HCT116 (cell line): ENCODE results near the gene CELF4. TPM values are rescaled to one million over a fixed set of nuclear protein-coding genes. Genes with fewer than 3 reads are reported as not detected.

Experiments used
- ATAC-seq: fragments of 200-7000 bp; cut with Tn5 transposase; 2 replicates; pipeline ENCODE4 v1.9.1; 2020; ENCODE audit warnings: mild to moderate bottlenecking, moderate library complexity
- BruUV-seq: library from RNA; stranded (reverse); fragments of 400-500 nt; replicated peaks from 2 replicates; lab custom pipeline; 2021; lab: Mats Ljungman, UMichigan
- CTCF ChIA-PET: fragments of 300-600 bp; sonication (Branson Sonifier 250); formaldehyde crosslinking; loops from one replicate; lab custom pipeline; 2021; ENCODE audit warnings: antibody characterized with exemption; lab: Charles Lee
- POLR2A ChIA-PET: fragments of 300-600, 350-600 bp; sonication (Branson Sonifier 250); formaldehyde crosslinking; loops from one replicate; lab custom pipeline; 2021; ENCODE audit warnings: antibody characterized with exemption; lab: Charles Lee
- RAD21 ChIA-PET, 2 experiments: fragments of 300-600 bp; sonication (Branson Sonifier 250); formaldehyde crosslinking; loops; one replicate each; lab custom pipeline; 2023; ENCODE audit warnings: low total read pairs in 2 of 2; ENCODE audit not compliant: uncharacterized antibody in 2 of 2, unreplicated experiment in 2 of 2, low non-redundant PET in 1 of 2; lab: Charles Lee
- DNase-seq: peaks from one replicate; pipeline ENCODE4 v3.0.0-alpha.2; 2010; ENCODE audit warnings: low read depth, low spot score
- H2AFZ ChIP-seq: fragments of 200-600 bp; shearing (Covaris generic), sonication (generic); 2 replicates; pipeline ENCODE4 v1.6.1; 2017; ENCODE audit warnings: low read depth, mixed run types, mixed read lengths, antibody characterized with exemption, low read length; ENCODE audit not compliant: poor library complexity, severe bottlenecking
- H3K27ac ChIP-seq: 2 replicates; pipeline ENCODE4 v1.5.1; 2012; ENCODE audit warnings: low read depth, low read length
- H3K27me3 ChIP-seq: fragments of 200-600 bp; sonication (generic); 2 replicates; pipeline ENCODE4 v1.6.1; 2016; ENCODE audit warnings: mixed run types, low read length, mixed read lengths; ENCODE audit not compliant: insufficient read depth
- H3K36me3 ChIP-seq, 2 experiments: fragments of 200-500 bp in 1 of 2; fragments of 200-600 bp in 1 of 2; sonication (Bioruptor generic) in 1 of 2; sonication (generic) in 1 of 2; 2 replicates each; pipeline versions ENCODE4 v1.5.1 to v1.6.1; 2014 to 2016; ENCODE audit warnings: low read length in 2 of 2, inconsistent platforms in 1 of 2, mixed read lengths in 1 of 2, mixed run types in 1 of 2; ENCODE audit not compliant: insufficient read depth in 2 of 2, control insufficient read depth in 1 of 2
- H3K4me1 ChIP-seq, 2 experiments: fragments of 200-600 bp in 1 of 2; sonication (generic) in 1 of 2; 2 replicates each; pipeline versions ENCODE4 v1.5.1 to v1.6.1; 2012 to 2017; ENCODE audit warnings: low read length in 2 of 2, inconsistent platforms in 1 of 2, mild to moderate bottlenecking in 1 of 2, mixed read lengths in 1 of 2, mixed run types in 1 of 2, moderate library complexity in 1 of 2; ENCODE audit not compliant: insufficient read depth in 2 of 2, control insufficient read depth in 1 of 2
- H3K4me2 ChIP-seq: fragments of 200-600 bp; sonication (generic); 2 replicates; pipeline ENCODE4 v1.6.1; 2017; ENCODE audit warnings: mixed run types, low read length, mixed read lengths
- H3K4me3 ChIP-seq, 2 experiments: fragments of 200-600 bp in 1 of 2; sonication (generic) in 1 of 2; replicated peaks in 1 of 2; 2 replicates each; pipeline ENCODE4 v1.5.1; 2011 to 2016; ENCODE audit warnings: low read length in 2 of 2, control low read depth in 1 of 2, low read depth in 1 of 2, mild to moderate bottlenecking in 1 of 2, mixed read lengths in 1 of 2, mixed run types in 1 of 2
- H3K79me2 ChIP-seq: fragments of 200-600 bp; sonication (generic); 2 replicates; pipeline ENCODE4 v1.6.1; 2017; ENCODE audit warnings: mild to moderate bottlenecking, mixed run types, low read length, moderate library complexity, mixed read lengths; ENCODE audit not compliant: insufficient read depth
- H3K9ac ChIP-seq: fragments of 200-600 bp; sonication (generic); 2 replicates; pipeline ENCODE4 v1.6.1; 2016; ENCODE audit warnings: low read length, mixed read lengths
- H3K9me2 ChIP-seq: fragments of 200-600 bp; sonication (generic), shearing (Covaris generic); 2 replicates; pipeline ENCODE4 v1.6.1; 2017; ENCODE audit warnings: mixed run types, mild to moderate bottlenecking, moderate library complexity; ENCODE audit not compliant: insufficient read depth
- H3K9me3 ChIP-seq, 2 experiments: fragments of 200-500 bp in 1 of 2; fragments of 200-600 bp in 1 of 2; sonication (Bioruptor generic) in 1 of 2; sonication (generic) in 1 of 2; 2 replicates each; pipeline ENCODE4 v1.6.1; 2014 to 2017; ENCODE audit warnings: low read length in 2 of 2, mixed read lengths in 2 of 2, inconsistent platforms in 1 of 2, low read depth in 1 of 2, mild to moderate bottlenecking in 1 of 2, mixed run types in 1 of 2, moderate library complexity in 1 of 2; ENCODE audit not compliant: control insufficient read depth in 1 of 2, insufficient read depth in 1 of 2
- H4K20me1 ChIP-seq: fragments of 200-600 bp; sonication (generic), shearing (Covaris generic); 2 replicates; pipeline ENCODE4 v1.6.1; 2017; ENCODE audit warnings: mixed run types, mild to moderate bottlenecking, moderate library complexity; ENCODE audit not compliant: insufficient read depth
- ATF3 ChIP-seq: IDR thresholded peaks from 2 replicates; pipeline ENCODE4 v1.6.1; 2012
- CBX3 ChIP-seq: IDR thresholded peaks from 2 replicates; pipeline ENCODE4 v1.6.1; 2012; ENCODE audit warnings: low read depth
- CEBPB ChIP-seq: IDR thresholded peaks from 2 replicates; pipeline ENCODE4 v1.6.1; 2012; ENCODE audit warnings: low read depth
- CTCF ChIP-seq, 3 experiments: fragments of 200-600 bp in 1 of 3; sonication (generic) in 1 of 3; IDR thresholded peaks in 2 of 3; conservative IDR thresholded peaks in 1 of 3; 2 replicates each; pipeline ENCODE4 v1.5.1; 2012 to 2017; ENCODE audit warnings: low read depth in 2 of 3, low read length in 2 of 3, antibody characterized with exemption in 1 of 3, borderline replicate concordance in 1 of 3, control low read depth in 1 of 3, mild to moderate bottlenecking in 1 of 3, mixed read lengths in 1 of 3, mixed run types in 1 of 3, moderate library complexity in 1 of 3; ENCODE audit not compliant: insufficient read depth in 1 of 3
- EGR1 ChIP-seq: IDR thresholded peaks from 2 replicates; pipeline ENCODE4 v1.6.1; 2012; ENCODE audit warnings: low read depth
- ELF1 ChIP-seq: IDR thresholded peaks from 2 replicates; pipeline ENCODE4 v1.6.1; 2012; ENCODE audit warnings: low read depth, borderline replicate concordance
- EZH2 ChIP-seq: fragments of 200-600 bp; sonication (generic); IDR thresholded peaks from 2 replicates; pipeline ENCODE4 v1.6.1; 2017; ENCODE audit warnings: antibody characterized with exemption, mixed run types
- FOSL1 ChIP-seq: IDR thresholded peaks from 2 replicates; pipeline ENCODE4 v1.6.1; 2012; ENCODE audit warnings: low read depth
- JUND ChIP-seq: IDR thresholded peaks from 2 replicates; pipeline ENCODE4 v1.6.1; 2012
- MAX ChIP-seq: IDR thresholded peaks from 2 replicates; pipeline ENCODE4 v1.6.1; 2012
- POLR2A ChIP-seq: IDR thresholded peaks from 2 replicates; pipeline ENCODE4 v1.7.0; 2011; ENCODE audit warnings: borderline replicate concordance; ENCODE audit not compliant: insufficient read depth, insufficient read length; ENCODE audit errors: extremely low read depth
- RAD21 ChIP-seq: IDR thresholded peaks from 2 replicates; pipeline ENCODE4 v1.6.1; 2012; ENCODE audit warnings: low read depth, mild to moderate bottlenecking
- REST ChIP-seq: IDR thresholded peaks from 2 replicates; pipeline ENCODE4 v1.6.1; 2012; ENCODE audit warnings: low read depth
- SIN3A ChIP-seq: IDR thresholded peaks from 2 replicates; pipeline ENCODE4 v1.6.1; 2012; ENCODE audit warnings: low read depth
- SP1 ChIP-seq: IDR thresholded peaks from 2 replicates; pipeline ENCODE4 v1.6.1; 2012; ENCODE audit warnings: low read depth
- SRF ChIP-seq: IDR thresholded peaks from 2 replicates; pipeline ENCODE4 v1.6.1; 2012; ENCODE audit warnings: low read depth
- YY1 ChIP-seq: IDR thresholded peaks from 2 replicates; pipeline ENCODE4 v1.6.1; 2011; ENCODE audit warnings: low read length, low read depth, moderate library complexity, mild to moderate bottlenecking; ENCODE audit not compliant: insufficient replicate concordance; ENCODE audit errors: extremely low read depth
- ZBTB33 ChIP-seq: IDR thresholded peaks from 2 replicates; pipeline ENCODE4 v1.6.1; 2011; ENCODE audit warnings: mild to moderate bottlenecking, low read length, moderate library complexity; ENCODE audit not compliant: insufficient replicate concordance; ENCODE audit errors: extremely low read depth
- ZFX ChIP-seq: fragments of 450-650 bp; IDR thresholded peaks from 2 replicates; pipeline ENCODE4 v1.6.1; 2017
- ZNF274 ChIP-seq: fragments of 200-500 bp; sonication (Bioruptor generic); IDR thresholded peaks from 2 replicates; pipeline ENCODE4 v1.6.1; 2014; ENCODE audit warnings: mild to moderate bottlenecking, low read depth, low read length, inconsistent platforms
- intact Hi-C: fragments of 100-400 bp; cut with micrococcal nuclease; formaldehyde crosslinking; loops from 2 replicates; pipeline ENCODE4 v1.10.0; 2022
- total RNA-seq: library from RNA; stranded (reverse); gene quantifications from one replicate; pipeline ENCODE4 v1.2.1, GENCODE V29; 2021; ENCODE audit not compliant: unreplicated experiment

Gene CELF4
- total RNA-seq, 1 experiment from 2014 or later = not detected

- Histone ChIP-seq H3K4me3 (no peak overlapping the region), H3K27me3 (no peaks in the 10 kb centered on the region), H3K27ac (peak overlapping the region; percentile 13; the same call in 1 of the 2 replicates), H3K9me2 (no peaks in the 10 kb centered on the region), H3K9me3 (no peaks in the 10 kb centered on the region), H3K36me3 (no peaks in the 10 kb centered on the region), H4K20me1 (no peaks in the 10 kb centered on the region), H2AFZ (no peak overlapping the region), H3K4me1 (peaks cover 13% of the 10 kb centered on the region in 2 experiments), H3K79me2 (no peaks in the 10 kb centered on the region), H3K9ac (no peak overlapping the region), H3K4me2 (peak overlapping the region; percentile 52)
- no TSS peak for BruUV-seq
- RAD21 ChIA-PET = interaction anchor here in 1 of 2 experiments (0.7 kb wide), 1 partner anchor 147 kb away, joined by 3 read pairs; no protein-coding TSS in a partner anchor
- intact Hi-C loops = no loop called here
- ATAC-seq (peak; percentile 57), DNase-seq (peak; percentile 46)
- POLR2A ChIA-PET = no interaction called here
- CTCF ChIA-PET = no interaction called here
- TF ChIP-seq ZBTB33 = no peak
- peak; percentile 44; the same call in 1 of the 2 replicates for TF ChIP-seq JUND
- TF ChIP-seq POLR2A = no peak
- TF ChIP-seq CTCF (IDR thresholded peaks at IDR 0.05 in 2 of 3, conservative IDR thresholded peaks at IDR 0.05 in 1 of 3; ENCODE audit: borderline replicate concordance in 1 of 3, insufficient read depth in 1 of 3, low read depth in 2 of 3, low read length in 2 of 3) = no peak
- TF ChIP-seq FOSL1 = peak; percentile 37; the same call in 1 of the 2 replicates
- TF ChIP-seq SP1 = 0 out of 2 replicates have a peak, but pooled peaks have one; percentile 9
- TF ChIP-seq YY1 = no peak
- no peak for TF ChIP-seq CEBPB
- TF ChIP-seq CBX3 = no peak
- no peak for TF ChIP-seq EGR1
- 0 out of 2 replicates have a peak, but pooled peaks have one; percentile 27 for TF ChIP-seq MAX
- no peak for TF ChIP-seq SIN3A
- TF ChIP-seq REST = no peak
- no peak for TF ChIP-seq SRF
- TF ChIP-seq ATF3 = no peak
- no peak for TF ChIP-seq RAD21
- no peak for TF ChIP-seq ZFX
- TF ChIP-seq ZNF274 = no peak
- no peak for TF ChIP-seq EZH2
- TF ChIP-seq ELF1 = no peak
These were observed 265.9 kb downstream of the CELF4 start for GRCh38 chr18:37299471-37300304.
